Measurements from ENCODE around the gene ELF5.

Gene ELF5

GRCh38 chr11:34513682-34514449 is at the start of gene ELF5:
Gene ELF5 (minus strand): TSS chr11:34513794. CDS start chr11:34505749, 8,045 bp downstream.
- no peak for DNase-seq (ENCODE audit: low read depth)

DNA sequence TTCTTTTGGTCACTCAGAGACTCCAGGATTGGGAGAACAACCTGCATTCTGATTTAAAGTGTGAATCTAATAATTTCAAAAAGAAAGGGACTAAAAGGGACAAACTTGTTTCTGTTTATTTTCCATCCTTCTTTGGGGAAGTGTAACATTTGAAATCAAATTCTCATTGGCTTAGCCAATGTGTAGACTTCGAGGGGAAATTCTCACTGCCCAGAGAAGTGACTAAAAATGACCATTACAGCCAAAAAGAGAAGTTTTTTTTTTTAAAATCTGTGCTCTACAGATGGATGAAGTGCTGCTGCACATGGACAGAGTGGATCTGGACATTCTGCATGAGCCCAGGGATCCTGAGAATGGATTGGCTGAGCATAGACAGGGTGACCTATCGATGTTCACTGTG is 49.4 kb upstream of the ELF5 start:
- no peak for DNase-seq (ENCODE audit: low read depth)

GRCh38 chr11:34560511-34560910 is 46.9 kb upstream of the ELF5 start:
- no peak for DNase-seq (ENCODE audit: low read depth)

DNA sequence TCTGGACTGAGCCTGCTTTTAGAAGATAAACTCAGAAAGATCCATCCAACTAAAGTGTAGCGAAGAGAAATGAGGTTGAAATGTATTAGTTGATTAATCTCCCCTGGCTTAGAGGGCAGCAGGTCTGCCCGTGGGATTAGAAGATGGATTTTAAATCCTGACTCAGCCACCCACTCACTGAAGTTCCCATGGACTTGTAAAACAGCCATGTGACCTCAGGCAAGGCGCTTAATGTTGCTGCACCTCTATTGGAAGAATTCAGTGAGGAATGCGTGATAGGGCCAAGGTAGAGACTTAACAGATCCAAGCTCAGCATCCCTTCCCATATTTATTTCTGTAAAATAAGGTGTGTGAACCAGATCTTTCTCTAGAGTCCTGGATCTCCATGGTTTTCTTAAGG is 45.1 kb upstream of the ELF5 start:
- DNase-seq (ENCODE audit: low read depth) = no peak

GRCh38 chr11:34558211-34558610 is 44.6 kb upstream of the ELF5 start:
- DNase-seq (ENCODE audit: low read depth) = no peak

- DNase-seq (ENCODE audit: low read depth) = no peak
Observed at GRCh38 chr11:34552270-34552669, 38.7 kb upstream of the ELF5 start.

GRCh38 chr11:34549271-34549670 is 35.7 kb upstream of the ELF5 start:
- no peak for DNase-seq (ENCODE audit: low read depth)

GRCh38 chr11:34548278-34548677 is 34.7 kb upstream of the ELF5 start:
- no peak for DNase-seq (ENCODE audit: low read depth)

GRCh38 chr11:34546511-34547209 is 33.1 kb upstream of the ELF5 start:
- DNase-seq (ENCODE audit: low read depth) = no peak

DNA sequence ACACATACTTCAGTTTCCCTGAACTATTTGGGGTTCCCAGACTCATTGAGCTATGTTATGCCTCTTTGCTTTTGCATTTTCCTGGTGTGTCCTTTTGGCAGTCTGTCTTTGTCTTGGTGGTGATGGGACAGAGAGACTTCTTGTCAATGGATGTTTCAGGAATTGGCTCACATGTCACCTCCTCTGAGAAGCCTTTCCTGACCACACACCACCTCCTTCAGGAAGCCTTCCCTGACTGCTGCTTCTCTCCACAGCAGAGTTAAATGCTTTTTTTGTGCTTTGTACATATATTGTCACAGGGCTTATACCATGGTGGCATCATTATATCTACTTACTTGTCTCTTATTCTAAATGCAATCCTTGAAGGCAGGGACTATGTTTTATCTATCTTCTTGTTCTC is 28.5 kb upstream of the ELF5 start:
- DNase-seq (ENCODE audit: low read depth) = no peak

DNA sequence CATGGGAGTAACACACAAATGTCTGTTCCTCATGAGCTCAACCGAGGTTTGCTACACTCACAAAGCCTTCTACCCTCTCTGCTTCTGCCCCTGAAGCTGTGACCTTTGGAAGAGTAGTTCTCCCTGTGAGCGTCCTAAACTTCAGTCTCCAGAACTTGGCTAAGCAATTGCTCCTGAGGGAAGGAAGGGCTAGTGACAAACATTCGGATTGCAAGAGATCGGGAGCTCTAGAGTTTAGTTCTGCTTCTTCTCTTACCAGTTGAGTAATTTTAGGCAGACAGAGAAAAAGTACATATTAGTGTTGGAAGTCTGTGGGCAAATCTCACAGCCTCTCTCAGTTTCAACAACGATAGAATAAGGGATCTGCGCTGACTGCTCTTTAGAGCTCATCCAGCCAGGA is 27.3 kb upstream of the ELF5 start:
- no peak for DNase-seq (ENCODE audit: low read depth)

GRCh38 chr11:34537636-34538035 is 24.0 kb upstream of the ELF5 start:
- no peak for DNase-seq (ENCODE audit: low read depth)

DNA sequence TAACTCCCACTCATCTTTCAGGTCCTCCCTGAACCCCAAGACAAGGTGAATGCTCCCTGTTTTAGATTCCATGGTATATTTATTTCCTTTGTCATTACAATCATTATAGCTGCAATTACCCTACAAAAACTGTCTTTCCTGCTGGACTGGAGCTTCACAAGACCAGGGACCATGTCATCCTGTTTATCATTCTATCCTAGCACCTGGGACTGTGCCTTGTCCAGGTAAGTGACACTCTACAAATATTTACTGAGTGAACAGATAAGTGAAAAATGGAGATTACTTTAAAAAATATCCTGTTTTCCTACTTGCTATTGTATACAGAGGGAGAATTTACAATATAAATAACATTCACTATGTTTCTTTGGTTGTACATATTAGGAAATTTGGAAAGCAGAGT is 22.5 kb upstream of the ELF5 start:
- no peak for DNase-seq (ENCODE audit: low read depth)

GRCh38 chr11:34534826-34535225 is 21.2 kb upstream of the ELF5 start:
- no peak for DNase-seq (ENCODE audit: low read depth)

DNA sequence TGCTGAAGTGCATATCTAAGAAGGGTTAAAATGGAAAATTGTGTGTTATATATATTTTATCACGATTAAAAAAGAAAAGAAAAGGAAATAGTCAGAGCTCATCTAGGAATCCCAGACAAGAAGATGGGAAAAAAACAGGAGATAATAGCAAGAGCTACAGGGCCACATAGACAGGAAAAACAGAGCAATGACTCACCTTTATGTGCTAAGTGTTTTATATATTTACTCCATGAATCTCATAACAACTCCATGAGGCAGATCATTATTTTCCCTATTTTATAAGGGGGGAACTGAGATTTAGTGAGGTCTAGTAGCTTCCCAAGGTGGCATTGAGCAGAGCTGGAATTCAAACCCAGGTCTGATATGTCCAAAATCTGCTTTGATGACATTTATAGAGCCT is 18.1 kb upstream of the ELF5 start:
- no peak for DNase-seq (ENCODE audit: low read depth)

DNA sequence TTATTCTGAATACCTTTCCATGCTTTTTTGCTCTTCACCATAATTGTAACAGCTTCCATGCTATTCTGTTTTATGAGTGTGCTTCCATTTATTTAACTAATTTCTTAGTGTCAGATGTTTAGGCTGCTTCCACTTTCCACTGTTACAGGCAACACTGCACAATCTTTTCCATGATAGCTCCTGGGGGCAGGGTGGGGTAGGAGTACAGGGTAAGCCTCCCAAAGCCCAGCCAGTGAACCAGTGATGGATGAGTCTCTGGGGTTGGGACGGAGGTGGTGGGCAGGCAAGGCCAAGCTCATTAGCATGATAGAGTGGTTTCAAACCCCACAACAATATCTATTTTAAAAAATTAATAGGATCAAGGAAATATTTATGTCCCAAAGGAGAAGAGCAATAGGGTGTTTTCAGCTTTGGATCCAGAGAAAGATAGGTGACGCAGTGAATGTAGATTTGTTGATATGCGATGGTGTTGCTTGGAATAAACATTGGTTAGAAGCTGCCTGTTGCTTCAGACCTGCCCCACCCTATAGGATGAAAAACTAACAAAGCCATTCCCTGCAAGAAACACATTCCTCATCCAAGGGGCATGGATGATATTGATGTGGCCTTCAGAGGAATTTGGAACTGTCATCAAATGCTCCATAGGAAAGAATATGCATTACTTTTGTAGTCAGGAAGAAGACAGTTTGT is 17.1 kb upstream of the ELF5 start:
- DNase-seq (ENCODE audit: low read depth) = no peak

DNA sequence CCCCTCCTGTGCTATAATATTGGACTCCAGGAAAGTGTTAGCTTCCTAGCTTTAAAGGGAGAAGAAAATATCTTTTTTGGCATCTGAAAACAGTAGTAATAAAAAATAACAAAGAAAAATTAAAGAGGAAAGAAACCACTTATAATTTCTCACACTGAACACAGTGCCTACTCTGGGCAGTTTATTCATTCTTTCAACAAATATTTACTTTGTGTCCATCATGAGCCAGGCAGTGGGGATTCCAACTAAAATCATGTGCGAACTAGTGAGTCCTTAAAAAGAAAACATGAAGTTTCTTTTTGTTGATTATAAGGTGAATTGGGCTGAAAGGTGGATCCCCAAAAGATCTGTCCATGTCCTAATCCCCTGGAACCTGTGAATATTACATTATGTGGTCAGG is 16.0 kb upstream of the ELF5 start:
- DNase-seq (ENCODE audit: low read depth) = no peak

DNA sequence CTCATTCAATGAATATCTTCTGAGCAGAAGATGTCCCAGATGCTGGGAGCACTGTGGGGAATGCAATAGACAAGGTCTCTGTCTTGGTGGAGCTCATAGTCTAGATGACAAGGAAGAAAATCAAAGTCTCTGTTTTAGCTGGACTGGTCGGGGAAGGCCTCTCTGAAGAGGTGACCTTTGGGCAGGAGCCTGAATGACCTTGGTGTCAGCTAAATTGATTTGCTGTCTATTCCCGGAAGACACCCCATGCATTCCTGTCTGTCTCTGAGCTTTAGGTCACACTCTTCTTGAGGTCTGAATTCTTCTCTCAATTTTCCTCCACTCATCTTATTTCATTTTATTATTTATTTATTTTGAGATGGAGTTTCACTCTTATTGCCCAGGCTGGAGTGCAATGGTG is 14.5 kb upstream of the ELF5 start:
- no peak for DNase-seq (ENCODE audit: low read depth)

DNA sequence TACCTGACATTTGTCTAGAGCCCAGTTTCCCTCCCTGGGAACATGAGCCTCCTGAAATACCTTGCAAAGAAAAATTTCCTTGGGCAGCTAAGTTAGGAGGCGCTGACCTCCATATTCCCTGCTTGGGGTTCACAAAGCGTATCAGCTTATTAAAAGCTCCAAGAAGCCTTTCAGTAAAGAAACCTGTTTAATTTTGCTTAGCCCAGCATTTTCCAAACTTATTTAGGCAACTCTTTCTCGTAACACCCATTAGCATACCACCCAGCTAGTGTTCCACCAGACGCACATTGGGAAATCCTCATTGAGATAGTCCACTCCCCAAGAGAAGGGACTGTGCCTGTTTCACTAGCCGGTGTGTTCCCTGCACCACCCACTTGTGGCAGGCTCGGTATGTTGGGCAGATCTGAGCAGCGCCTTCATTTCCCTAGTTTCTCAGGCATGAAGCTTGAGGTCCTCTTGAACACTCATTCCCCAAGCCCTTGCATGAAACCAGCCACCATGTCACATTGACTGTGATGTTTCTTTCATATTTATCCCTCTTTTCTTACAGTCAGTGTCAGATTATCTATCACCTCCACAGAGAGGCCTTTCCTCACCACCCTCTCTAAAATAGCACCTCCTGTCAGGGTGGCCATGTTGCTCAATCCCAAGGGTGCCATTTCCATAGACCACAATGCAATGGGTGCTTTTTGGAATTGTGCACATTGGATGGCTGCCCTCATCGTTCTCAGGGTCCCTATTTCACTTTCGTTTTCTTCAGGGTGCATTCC is 12.5 kb upstream of the ELF5 start:
- DNase-seq (ENCODE audit: low read depth) = no peak

DNA sequence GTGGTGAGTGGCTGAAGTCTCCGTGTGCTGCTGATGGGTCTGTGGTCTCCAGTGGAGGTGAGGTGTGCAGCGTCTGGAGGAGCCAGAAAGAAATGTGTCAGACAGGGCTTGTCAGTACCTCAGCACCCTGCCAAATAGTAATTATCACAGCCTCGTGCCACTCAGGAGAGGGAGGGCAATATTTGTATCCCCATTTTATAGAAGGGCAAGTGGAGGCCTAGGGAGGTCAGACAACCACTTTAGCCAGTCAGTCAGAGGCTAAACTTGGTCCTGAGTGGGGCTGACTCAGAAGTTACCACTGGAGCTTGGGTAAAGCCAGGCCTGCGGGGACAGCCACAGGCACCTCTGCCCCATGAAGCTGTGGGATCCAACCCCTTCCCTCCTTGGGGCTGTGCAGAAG is 11.5 kb upstream of the ELF5 start:
- DNase-seq (ENCODE audit: low read depth) = no peak

DNA sequence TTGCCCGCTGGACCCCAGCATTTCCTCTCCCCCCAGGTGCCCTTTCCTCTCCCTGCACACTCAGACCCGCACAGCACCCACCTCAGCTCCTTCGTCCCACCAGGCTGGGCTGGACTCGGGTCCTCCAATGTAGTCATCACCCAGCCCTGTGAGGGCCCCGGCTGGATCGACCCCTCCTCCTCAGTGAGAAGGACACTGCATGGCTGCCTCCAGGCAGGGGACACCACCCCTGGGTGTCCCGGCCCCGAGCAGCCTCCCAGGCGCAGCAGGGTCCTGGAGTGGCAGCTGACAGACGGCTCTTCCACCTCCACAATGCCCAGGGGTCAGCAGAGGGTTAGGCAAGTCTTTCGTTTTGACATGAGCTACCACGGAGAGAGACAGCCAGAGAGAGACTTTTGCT is 11.1 kb upstream of the ELF5 start:
- DNase-seq (ENCODE audit: low read depth) = no peak

- DNase-seq (ENCODE audit: low read depth) = no peak
Observed at GRCh38 chr11:34523053-34523452, 9.5 kb upstream of the ELF5 start.
